Renal cortex interstitium (tissue), 11 donors: ENCODE results near the gene BCDIN3D. TPM values are rescaled to one million over a fixed set of nuclear protein-coding genes. Genes with fewer than 3 reads are reported as not detected.

ENCODE experiments used
- DNase-seq, 11 donors: peaks; one replicate each; pipeline ENCODE4 v3.0.0-alpha.2; 2013; ENCODE audit warnings: low read depth in 9 of 11, low spot score in 4 of 11; ENCODE audit errors: extremely low read depth in 1 of 11
- polyA plus RNA-seq, 3 donors: library from polyadenylated mRNA; unstranded; fragments of 120-200 nt; gene quantifications; one replicate each; pipeline ENCODE4 v1.2.1, GENCODE V29; 2013; ENCODE audit not compliant: insufficient read length in 3 of 3

BCDIN3D gene
- polyA plus RNA-seq, 3 donors = 7.2 to 9.0 (median 8.2) TPM

GRCh38 chr12:49793620-49794019 is 49.3 kb downstream of the BCDIN3D start:
- DNase-seq = no peak

GRCh38 chr12:49792976-49793580 is 49.8 kb downstream of the BCDIN3D start:
- DNase-seq = no peak

- no peak for DNase-seq
Measured at GRCh38 chr12:49792181-49792970, 50.5 kb downstream of the BCDIN3D start.

- DNase-seq = no peak
Measured at GRCh38 chr12:49791700-49792099, 51.2 kb downstream of the BCDIN3D start.

- DNase-seq = peak in 1 of 11 donors; percentile 8
Measured at GRCh38 chr12:49790741-49791555, 52.0 kb downstream of the BCDIN3D start.

- DNase-seq = peak in 2 of 11 donors; percentile 20 to 46
Measured at GRCh38 chr12:49789992-49790391, 52.9 kb downstream of the BCDIN3D start.

- DNase-seq = no peak
Measured at GRCh38 chr12:49787672-49788071, 55.2 kb downstream of the BCDIN3D start.

Other genes starting within 250 kb of the BCDIN3D start
- gene FAM186B, start 237.5 kb downstream of the BCDIN3D start, polyA plus RNA-seq = 1 to 10 TPM in 2 of 3 donors, under 1 TPM in 1; 0.98 to 3.0 (median 1.1) TPM
- 10 to 100 TPM; 23.4 to 37.5 (median 27.1) TPM for gene PRPF40B, start 219.5 kb downstream of the BCDIN3D start, polyA plus RNA-seq
- 10 to 100 TPM; 35.6 to 43.0 (median 35.7) TPM for gene FMNL3, start 135.7 kb downstream of the BCDIN3D start, polyA plus RNA-seq
- gene TMBIM6, start 101.5 kb downstream of the BCDIN3D start, polyA plus RNA-seq = 100 to 1,000 TPM; 665 to 770 (median 739) TPM
- 10 to 100 TPM; 14.7 to 23.3 (median 22.8) TPM for gene NCKAP5L, start 14.7 kb downstream of the BCDIN3D start, polyA plus RNA-seq
- 1 to 10 TPM; 2.5 to 6.1 (median 5.6) TPM for gene FAIM2, start 60.8 kb upstream of the BCDIN3D start, polyA plus RNA-seq
- gene AQP2, start 107.6 kb upstream of the BCDIN3D start, polyA plus RNA-seq = 100 to 1,000 TPM in 2 of 3 donors, 10 to 100 TPM in 1; 56.9 to 435 (median 117) TPM
- gene AQP5, start 118.8 kb upstream of the BCDIN3D start, polyA plus RNA-seq = 1 to 10 TPM; 1.2 to 3.6 (median 1.7) TPM
- 10 to 100 TPM; 16.1 to 27.6 (median 23.1) TPM for gene AQP6, start 129.8 kb upstream of the BCDIN3D start, polyA plus RNA-seq
- 10 to 100 TPM; 40.5 to 57.9 (median 56.1) TPM for gene RACGAP1, start 182.4 kb upstream of the BCDIN3D start, polyA plus RNA-seq
- gene ASIC1, start 214.5 kb upstream of the BCDIN3D start, polyA plus RNA-seq = 1 to 10 TPM; 4.5 to 5.3 (median 5.1) TPM
- gene SMARCD1, start 242.2 kb upstream of the BCDIN3D start, polyA plus RNA-seq = 100 to 1,000 TPM; 177 to 189 (median 184) TPM